Measurements from ENCODE around the gene SPSB3. TPM values are rescaled to one million over a fixed set of nuclear protein-coding genes. Genes with fewer than 3 reads are reported as not detected.

The SPSB3 gene
- total RNA-seq, 4 donors from 2014 or later: 52.2 to 87.3 (median 68.5) TPM

GRCh38 chr16:1826691-1827573 lies 44.6 kb upstream of the SPSB3 start, which contains the start of the genes FAHD1 and HAGH:
Gene FAHD1, plus strand, starts transcription at chr16:1827206. Its CDS starts 33 bp downstream, at chr16:1827239.
Gene HAGH, minus strand, starts transcription at chr16:1826825. Its CDS starts 38 bp downstream, at chr16:1826787.
- H3K27me3 ChIP-seq: no peaks in the 10 kb centered on the region
- TF ChIP-seq CTCF (IDR thresholded peaks at IDR 0.05): no peak
- peak in 1 of 2 donors; percentile 60 for TF ChIP-seq POLR2A (IDR thresholded peaks at IDR 0.05)
- peaks cover 17 to 38% of the 10 kb centered on the region in 2 donors for H3K4me1 ChIP-seq
- WGBS, 2 donors: 1% methylated on average over 22 of the region's 104 CpGs; no CpG with 5 or more reads in 1 of the 2 donors
- H3K27ac ChIP-seq: peak within 1 kb of the TSS; percentile 74 to 94 (median 78)
- DNase-seq: peak; percentile 91 to 93
- intact Hi-C loops (cut with DNase I): no loop called here
- H3K36me3 ChIP-seq: peaks cover 4 to 7% of the 10 kb centered on the region in 2 donors
- no peaks in the 10 kb centered on the region for H3K9me3 ChIP-seq
- H3K4me3 ChIP-seq (replicated peaks in 1 of 3): peak within 1 kb of the TSS; percentile 70 to 96 (median 88)

GRCh38 chr16:1825864-1826690 lies 43.7 kb upstream of the SPSB3 start:
- peak; percentile 57 to 66 for DNase-seq
- H3K36me3 ChIP-seq: peaks cover 8 to 9% of the 10 kb centered on the region in 2 donors
- peak overlapping the region; percentile 44 to 86 (median 70) for H3K4me3 ChIP-seq (replicated peaks in 1 of 3)
- TF ChIP-seq POLR2A (IDR thresholded peaks at IDR 0.05) (no peak), CTCF (IDR thresholded peaks at IDR 0.05) (peak in 1 of 6 experiments; percentile 20)
- H3K9me3 ChIP-seq: no peaks in the 10 kb centered on the region
- H3K27me3 ChIP-seq: no peaks in the 10 kb centered on the region
- intact Hi-C loops (cut with DNase I): no loop called here
- peak overlapping the region in 1 of 3 donors; percentile 29 for H3K27ac ChIP-seq
- peaks cover 17 to 38% of the 10 kb centered on the region in 2 donors for H3K4me1 ChIP-seq
- WGBS, 2 donors: 12 to 13% methylated on average over 6 to 8 of the region's 96 CpGs

- intact Hi-C loops (cut with DNase I): no loop called here
- H3K27ac ChIP-seq: peak overlapping the region in 1 of 3 donors; percentile 29
- WGBS, 2 donors: 70 to 72% methylated on average over 14 to 15 of the region's 15 CpGs
- peaks cover 13 to 15% of the 10 kb centered on the region in 2 donors for H3K36me3 ChIP-seq
- peaks cover 17 to 38% of the 10 kb centered on the region in 2 donors for H3K4me1 ChIP-seq
- H3K9me3 ChIP-seq: no peaks in the 10 kb centered on the region
- DNase-seq: no peak
- TF ChIP-seq POLR2A (IDR thresholded peaks at IDR 0.05) (no peak), CTCF (IDR thresholded peaks at IDR 0.05) (no peak)
- H3K4me3 ChIP-seq (replicated peaks in 1 of 3): peak overlapping the region in 2 of 3 donors; percentile 44 to 70
- no peaks in the 10 kb centered on the region for H3K27me3 ChIP-seq
These were observed 43.1 kb upstream of the SPSB3 start for GRCh38 chr16:1825381-1825863.

GRCh38 chr16:1823821-1824220 lies 41.5 kb upstream of the SPSB3 start:
- H3K9me3 ChIP-seq: no peaks in the 10 kb centered on the region
- no peaks in the 10 kb centered on the region for H3K27me3 ChIP-seq
- no peak for TF ChIP-seq CTCF (IDR thresholded peaks at IDR 0.05)
- TF ChIP-seq POLR2A (IDR thresholded peaks at IDR 0.05): no peak
- no peak overlapping the region for H3K27ac ChIP-seq
- intact Hi-C loops (cut with DNase I): no loop called here
- peaks cover 17 to 33% of the 10 kb centered on the region in 2 donors for H3K4me1 ChIP-seq
- WGBS, 2 donors: 69 to 71% methylated on average over 9 of the region's 9 CpGs
- DNase-seq: peak; percentile 16 to 26
- H3K36me3 ChIP-seq: peaks cover 19 to 27% of the 10 kb centered on the region in 2 donors
- H3K4me3 ChIP-seq (replicated peaks in 1 of 3): no peak overlapping the region
